GM12891 (cell line): ENCODE results near the gene ITGA2B.
A peak's percentile ranks its signal among the peaks of the same experiment; 100 is the strongest.

Source experiments
- POLR2A ChIP-seq: IDR thresholded peaks from 2 replicates; pipeline ENCODE4 v1.6.1; 2011; ENCODE audit warnings: low read depth, low read length, control low read depth
- SPI1 ChIP-seq: IDR thresholded peaks from 2 replicates; pipeline ENCODE4 v1.6.1; 2011; ENCODE audit warnings: low read depth, low read length, control low read depth

DNA sequence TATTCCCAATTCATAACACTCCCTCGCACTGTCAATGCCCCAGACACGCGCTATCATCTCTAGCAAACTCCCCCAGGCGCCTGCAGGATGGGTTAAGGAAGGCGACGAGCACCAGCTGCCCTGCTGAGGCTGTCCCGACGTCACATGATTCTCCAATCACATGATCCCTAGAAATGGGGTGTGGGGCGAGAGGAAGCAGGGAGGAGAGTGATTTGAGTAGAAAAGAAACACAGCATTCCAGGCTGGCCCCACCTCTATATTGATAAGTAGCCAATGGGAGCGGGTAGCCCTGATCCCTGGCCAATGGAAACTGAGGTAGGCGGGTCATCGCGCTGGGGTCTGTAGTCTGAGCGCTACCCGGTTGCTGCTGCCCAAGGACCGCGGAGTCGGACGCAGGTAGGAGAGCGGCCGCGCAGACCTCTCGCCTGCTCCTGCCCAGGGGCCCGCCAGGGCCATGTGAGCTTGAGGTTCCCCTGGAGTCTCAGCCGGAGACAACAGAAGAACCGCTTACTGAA, 44.5 kb downstream of the ITGA2B start, which contains the start of gene GRN:
- TF ChIP-seq SPI1, result peak; percentile 43
- peak; percentile 91 for TF ChIP-seq POLR2A
